IMR-90 (cell line): ENCODE results near the gene GLUD1. TPM values are rescaled to one million over a fixed set of nuclear protein-coding genes. Genes with fewer than 3 reads are reported as not detected.
"Not testable (repeated sequence)": the region's sequence is repeated elsewhere in the genome, so short reads cannot be mapped to it uniquely, and the experiment has no call there.

ENCODE experiments used
- ATAC-seq: fragments of 200-7000 bp; cut with Tn5 transposase; 2 replicates; pipeline ENCODE4 v1.9.1; 2020; ENCODE audit warnings: low read depth, mild to moderate bottlenecking, moderate library complexity
- BruUV-seq: library from RNA; stranded (reverse); fragments of 400-500 nt; replicated peaks from 2 replicates; lab custom pipeline; 2021; lab: Mats Ljungman, UMichigan
- CTCF ChIA-PET: fragments of 300-600 bp; formaldehyde crosslinking; extraction: SDS; loops from one replicate; lab custom pipeline; 2021; ENCODE audit warnings: antibody characterized with exemption; lab: Yijun Ruan, JAX
- POLR2A ChIA-PET: fragments of 300-600 bp; sonication (Branson Sonifier 250); formaldehyde crosslinking; loops from one replicate; lab custom pipeline; 2022; ENCODE audit warnings: antibody characterized with exemption; ENCODE audit not compliant: unreplicated experiment; lab: Charles Lee
- DNase-seq: peaks from one replicate; pipeline ENCODE4 v3.0.0; 2013
- H2AFZ ChIP-seq: replicated peaks from 2 replicates; pipeline ENCODE3; 2013; ENCODE audit warnings: low read length, mild to moderate bottlenecking; ENCODE audit not compliant: poor library complexity
- H2AK5ac ChIP-seq: 2 replicates; pipeline ENCODE4 v1.6.1; 2013; ENCODE audit warnings: low read depth, low read length, inconsistent platforms
- H2AK9ac ChIP-seq: replicated peaks from 2 replicates; pipeline ENCODE3; 2013; ENCODE audit warnings: mild to moderate bottlenecking, low read depth, low read length, moderate library complexity; ENCODE audit not compliant: poor library complexity
- H2BK120ac ChIP-seq: 2 replicates; pipeline ENCODE4 v1.6.1; 2013; ENCODE audit warnings: low read depth, low read length, inconsistent platforms
- H2BK15ac ChIP-seq: 3 replicates; pipeline ENCODE4 v1.6.1; 2013; ENCODE audit warnings: low read depth, low read length, inconsistent platforms
- H2BK20ac ChIP-seq: 2 replicates; pipeline ENCODE4 v1.6.1; 2013; ENCODE audit warnings: low read depth, mild to moderate bottlenecking, inconsistent platforms, low read length, moderate library complexity
- H2BK5ac ChIP-seq: 2 replicates; pipeline ENCODE4 v1.6.1; 2013; ENCODE audit warnings: mild to moderate bottlenecking, low read depth, low read length, inconsistent platforms; ENCODE audit not compliant: poor library complexity, severe bottlenecking
- H3K14ac ChIP-seq: replicated peaks from 2 replicates; pipeline ENCODE4 v1.6.1; 2013; ENCODE audit warnings: low read depth, low read length, inconsistent platforms
- H3K18ac ChIP-seq: 2 replicates; pipeline ENCODE4 v1.6.1; 2013; ENCODE audit warnings: low read depth, low read length, control low read depth
- H3K23ac ChIP-seq: 2 replicates; pipeline ENCODE4 v1.6.1; 2013; ENCODE audit warnings: low read depth, low read length, inconsistent platforms
- H3K27ac ChIP-seq: 2 replicates; pipeline ENCODE4 v1.5.1; 2013; ENCODE audit warnings: mild to moderate bottlenecking, control low read depth, low read length; ENCODE audit not compliant: insufficient read depth
- H3K27me3 ChIP-seq: 2 replicates; pipeline ENCODE4 v1.6.1; 2013; ENCODE audit warnings: low read length; ENCODE audit not compliant: control insufficient read depth, insufficient read depth
- H3K36me3 ChIP-seq: 2 replicates; pipeline ENCODE4 v1.6.1; 2013; ENCODE audit warnings: low read length, mixed read lengths; ENCODE audit not compliant: control insufficient read depth, insufficient read depth
- H3K4ac ChIP-seq: 2 replicates; pipeline ENCODE4 v1.6.1; 2013; ENCODE audit warnings: low read depth, low read length, inconsistent platforms
- H3K4me1 ChIP-seq: 2 replicates; pipeline ENCODE4 v1.6.1; 2013; ENCODE audit warnings: low read length, mixed read lengths; ENCODE audit not compliant: control insufficient read depth, insufficient read depth
- H3K4me2 ChIP-seq: 2 replicates; pipeline ENCODE4 v1.6.1; 2013; ENCODE audit warnings: low read depth, mild to moderate bottlenecking, control low read depth, low read length, moderate library complexity
- H3K4me3 ChIP-seq: 2 replicates; pipeline ENCODE4 v1.5.1; 2013; ENCODE audit warnings: low read depth, mild to moderate bottlenecking, control low read depth, low read length, moderate library complexity; ENCODE audit not compliant: insufficient read depth
- H3K56ac ChIP-seq: 2 replicates; pipeline ENCODE4 v1.6.1; 2013; ENCODE audit warnings: low read length, inconsistent platforms; ENCODE audit not compliant: insufficient read depth; ENCODE audit errors: extremely low read depth
- H3K79me1 ChIP-seq, 2 experiments: 2 replicates each; pipeline ENCODE4 v1.6.1; 2013; ENCODE audit warnings: low read length in 2 of 2, inconsistent platforms in 1 of 2, low read depth in 1 of 2
- H3K9ac ChIP-seq: 2 replicates; pipeline ENCODE4 v1.6.1; 2013; ENCODE audit warnings: low read depth, low read length, control low read depth
- H3K9me1 ChIP-seq: 2 replicates; pipeline ENCODE4 v1.6.1; 2013; ENCODE audit warnings: low read length, inconsistent platforms; ENCODE audit not compliant: insufficient read depth
- H3K9me3 ChIP-seq: 2 replicates; pipeline ENCODE4 v1.6.1; 2013; ENCODE audit warnings: low read length; ENCODE audit not compliant: control insufficient read depth, insufficient read depth
- H4K20me1 ChIP-seq: 2 replicates; pipeline ENCODE4 v1.6.1; 2013; ENCODE audit warnings: low read length, inconsistent platforms; ENCODE audit not compliant: insufficient read depth
- H4K5ac ChIP-seq: 2 replicates; pipeline ENCODE4 v1.6.1; 2013; ENCODE audit warnings: mild to moderate bottlenecking, low read depth, low read length, control low read depth
- H4K8ac ChIP-seq, 2 experiments: 2 replicates each; pipeline ENCODE4 v1.6.1; 2013; ENCODE audit warnings: low read depth in 2 of 2, low read length in 2 of 2, control low read depth in 1 of 2, inconsistent platforms in 1 of 2
- H4K91ac ChIP-seq: 2 replicates; pipeline ENCODE4 v1.6.1; 2013; ENCODE audit warnings: low read depth, low read length, inconsistent platforms; ENCODE audit not compliant: insufficient read depth
- CEBPB ChIP-seq: IDR thresholded peaks from 2 replicates; pipeline ENCODE4 v1.6.1; 2012; ENCODE audit warnings: low read depth, low read length, improper control_type of control experiment
- FOS ChIP-seq: fragments of 150-350 bp; IDR thresholded peaks from 2 replicates; pipeline ENCODE4 v1.6.1; 2016; ENCODE audit warnings: low read depth, low read length
- WGBS, 2 experiments: methylation state at CpG; one replicate each; pipeline versions ENCODE4 v1.1.5 to v1.1.7; 2013; ENCODE audit warnings: missing lambda C conversion rate in 2 of 2; ENCODE audit not compliant: insufficient read length in 1 of 2; ENCODE audit errors: extremely low coverage in 2 of 2; 5-methylcytosine and 5-hydroxymethylcytosine counted together
- dilution Hi-C: fragments of 300-500 bp; cut with HindIII; formaldehyde crosslinking; loops from one replicate; pipeline ENCODE4 v1.14.3; 2018; ENCODE audit warnings: low sequenced_read_pairs; ENCODE audit not compliant: unreplicated experiment
- in situ Hi-C: fragments of 300-500 bp; cut with MboI; formaldehyde crosslinking; loops from 3 replicates; pipeline ENCODE4 v1.14.3; 2019; ENCODE audit warnings: low sequenced_read_pairs, inconsistent platforms, mixed read lengths
- intact Hi-C: fragments of 100-400 bp; cut with micrococcal nuclease; formaldehyde crosslinking; loops from 2 replicates; pipeline ENCODE4 v1.10.0; 2022
- polyA plus RNA-seq, 3 experiments: library from polyadenylated mRNA; depleted of rRNA; stranded (reverse); fragments of >200 nt; gene quantifications; 2 replicates each; pipeline ENCODE4 v1.2.3, GENCODE V29; 2012; ENCODE audit warnings: low replicate concordance in 1 of 3
- total RNA-seq: library from RNA; depleted of rRNA; stranded (reverse); fragments of >200 nt; gene quantifications from 2 replicates; pipeline ENCODE4 v1.2.3, GENCODE V29; 2012

GLUD1 gene
- total and polyA plus RNA-seq, 2 of the 4 experiments (the other 2 are of a cell fraction), result 64.8 to 210 TPM

DNA sequence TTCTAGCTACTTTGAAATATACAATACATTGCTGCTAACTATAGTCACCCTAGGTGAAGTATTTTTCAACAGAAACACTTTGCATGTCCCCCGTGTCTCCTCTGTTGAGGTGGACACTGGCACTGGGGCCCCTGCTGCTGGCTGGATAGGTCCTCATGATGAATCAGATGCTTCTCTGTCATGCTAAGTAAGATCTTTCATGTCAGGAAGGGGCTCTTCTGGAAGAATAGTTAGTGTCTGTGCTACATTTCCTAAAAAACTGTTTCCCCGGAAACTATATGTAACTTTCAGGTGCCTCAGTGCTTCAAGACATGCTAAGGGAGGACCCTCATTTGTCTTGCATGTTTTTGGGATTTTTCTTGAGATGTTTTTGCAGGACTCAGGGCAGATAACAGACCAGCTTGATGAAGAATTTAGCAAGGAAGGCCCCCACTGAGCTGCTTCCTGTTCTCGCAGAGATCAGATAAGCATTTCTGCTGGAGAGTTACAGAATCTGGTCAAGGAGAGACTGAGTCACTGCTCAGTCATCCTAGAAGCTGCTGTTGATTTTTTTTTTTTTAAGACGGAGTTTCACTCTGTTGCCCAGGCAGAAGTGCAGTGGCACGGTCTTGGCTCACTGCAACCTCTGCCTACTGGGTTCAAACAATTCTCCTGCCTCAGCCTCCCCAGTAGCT, 69.2 kb downstream of the GLUD1 start:
- intact Hi-C loops, H3K14ac ChIP-seq, in situ Hi-C loops, H2AK9ac ChIP-seq, H3K4me1 ChIP-seq, H3K79me1 ChIP-seq, H3K27me3 ChIP-seq, POLR2A ChIA-PET, H3K9me3 ChIP-seq, H2AK5ac ChIP-seq, H3K36me3 ChIP-seq, H3K9me1 ChIP-seq, dilution Hi-C loops, H2AFZ ChIP-seq, H4K5ac ChIP-seq, H3K9ac ChIP-seq, BruUV-seq, H3K4me3 ChIP-seq, H4K20me1 ChIP-seq: not testable (repeated sequence)
- Histone ChIP-seq H2BK120ac (peak overlapping the region; percentile 77), H3K4me2 (peak overlapping the region; percentile 3; the same call in 1 of the 2 replicates), H2BK20ac (peak overlapping the region; percentile 69; the same call in 1 of the 2 replicates), H3K27ac (peak overlapping the region; percentile 78), H4K8ac (peak overlapping the region in 1 of 2 experiments; percentile 69; a peak in 1 of 4 replicates), H3K18ac (peak overlapping the region; percentile 3; the same call in 1 of the 2 replicates), H4K91ac (peak overlapping the region; percentile 25; the same call in 1 of the 2 replicates), H2BK5ac (peak overlapping the region; percentile 88), H3K56ac (peak overlapping the region; percentile 38), H3K4ac (peak overlapping the region; percentile 79), H3K23ac (0 out of 2 replicates have a peak overlapping the region, but pooled peaks have one; percentile 84), H2BK15ac (0 out of 3 replicates have a peak overlapping the region, but pooled peaks have one; percentile 44)
- CTCF ChIA-PET, result interaction anchor here (0.6 to 0.7 kb wide), 2 partner anchors 40 to 51 kb away, joined by 3 read pairs; no protein-coding TSS in a partner anchor
- peak; percentile 86 for DNase-seq
- peak; percentile 88 for ATAC-seq
- TF ChIP-seq CEBPB, result peak; percentile 14; the same call in 1 of the 2 replicates
- TF ChIP-seq FOS, result 0 out of 2 replicates have a peak, but pooled peaks have one; percentile 43
- no CpG with 5 or more reads among the region's 5 CpGs for WGBS, 2 experiments

- no CpG with 5 or more reads among the region's 9 CpGs for WGBS, 2 experiments
- H3K18ac ChIP-seq, H2AFZ ChIP-seq, POLR2A ChIA-PET, H4K91ac ChIP-seq, H3K56ac ChIP-seq, H3K36me3 ChIP-seq, H3K4ac ChIP-seq, H3K4me3 ChIP-seq, H3K9me3 ChIP-seq, dilution Hi-C loops, H3K27me3 ChIP-seq, DNase-seq, CTCF ChIA-PET, H2BK15ac ChIP-seq, H3K14ac ChIP-seq, H3K4me2 ChIP-seq, H3K27ac ChIP-seq, H3K79me1 ChIP-seq, H3K9me1 ChIP-seq, intact Hi-C loops, H3K4me1 ChIP-seq, BruUV-seq, H3K23ac ChIP-seq, H3K9ac ChIP-seq, H2BK5ac ChIP-seq, H2BK20ac ChIP-seq, H4K8ac ChIP-seq, H2AK9ac ChIP-seq, H4K20me1 ChIP-seq, in situ Hi-C loops, ATAC-seq, H4K5ac ChIP-seq, H2BK120ac ChIP-seq: not testable (repeated sequence)
- H2AK5ac ChIP-seq, result peak within 1 kb of the TSS; percentile 50; the same call in 1 of the 2 replicates
These were observed 74.6 kb downstream of the GLUD1 start, which contains the start of gene FAM25A for GRCh38 chr10:87020056-87020455. Gene FAM25A (plus strand): TSS chr10:87020294. CDS start chr10:87020325, 31 bp downstream.
